Measurements from ENCODE around the gene TBC1D3B.
A peak's percentile ranks its signal among the peaks of the same experiment; 100 is the strongest.
"Not testable (repeated sequence)": the region's sequence is repeated elsewhere in the genome, so short reads cannot be mapped to it uniquely, and the experiment has no call there.

The TBC1D3B gene

DNA sequence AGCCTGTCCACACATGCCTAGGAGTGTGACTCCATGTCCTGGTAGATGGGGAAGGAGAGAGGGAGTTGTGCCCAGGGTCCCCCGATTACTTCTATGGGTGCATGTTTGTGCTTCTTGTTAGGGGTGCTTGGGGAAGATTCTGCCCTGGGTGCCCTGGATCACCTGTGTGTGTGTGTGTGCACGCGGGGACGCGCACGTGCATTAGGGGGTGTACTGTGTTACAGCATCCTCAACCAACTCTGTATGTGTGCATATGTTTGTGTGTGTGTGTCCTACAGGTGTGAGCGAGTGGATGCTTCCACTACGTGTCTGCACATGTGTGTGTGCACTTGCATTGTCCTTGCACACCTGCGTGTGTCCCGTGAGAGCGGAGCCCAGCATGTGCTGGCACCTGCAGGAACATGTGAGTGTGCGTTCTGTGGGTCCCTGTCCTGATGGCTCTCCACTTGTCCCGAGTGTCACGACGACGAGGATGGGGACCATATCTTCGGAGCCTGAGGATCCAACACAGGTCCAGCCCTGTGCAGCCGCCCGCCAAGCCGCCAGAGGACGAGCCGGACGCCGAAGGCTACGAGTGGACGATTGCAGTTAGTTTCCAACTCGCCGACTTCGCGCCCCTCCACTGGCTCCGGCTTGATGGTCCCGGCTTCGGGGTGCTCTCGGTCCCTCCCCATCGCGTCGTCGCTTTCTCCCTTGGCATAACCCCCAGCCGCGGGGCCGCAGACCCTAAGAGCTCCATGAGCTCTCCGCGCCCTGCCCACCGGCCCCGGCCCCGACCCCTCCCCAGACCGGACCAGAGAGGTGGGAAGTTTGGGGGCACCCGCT is 6.0 kb upstream of the TBC1D3B start:
- DNase-seq (ENCODE audit: low read depth): peak; percentile 9

DNA sequence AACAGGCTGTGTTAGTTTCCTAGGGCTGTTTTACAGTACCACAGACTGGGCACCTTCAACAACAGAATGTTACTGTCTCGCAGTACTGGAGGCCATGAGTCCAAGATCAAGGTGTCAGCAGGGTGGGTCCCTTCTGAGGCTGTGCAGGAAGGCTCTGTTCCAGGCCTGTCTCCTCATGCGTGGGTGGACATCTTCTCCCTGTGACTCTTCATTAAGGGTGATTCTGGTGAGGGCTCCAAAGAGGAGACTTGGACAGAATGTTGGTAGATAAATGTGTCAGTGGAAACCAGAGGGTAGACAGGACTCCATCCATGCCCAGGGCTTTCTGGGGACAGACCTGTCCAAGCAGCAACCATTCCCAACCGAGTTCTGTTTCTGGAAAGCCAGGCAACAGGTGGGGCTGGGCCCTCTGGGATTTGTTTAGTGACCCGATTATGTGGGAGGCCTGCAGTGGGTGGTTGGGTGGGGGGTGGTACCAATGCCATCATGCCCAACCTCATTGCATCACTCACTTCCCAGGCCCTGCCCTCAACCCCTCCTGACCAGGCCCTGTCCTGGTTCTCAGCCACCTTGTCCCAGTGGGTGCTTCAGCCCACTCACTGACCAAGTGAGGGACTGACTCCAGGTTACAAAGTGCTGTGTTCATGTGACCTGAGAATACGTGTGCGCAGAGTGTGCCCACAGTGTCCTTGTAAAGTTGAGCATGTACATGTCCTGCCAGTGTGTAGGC is 5.2 kb upstream of the TBC1D3B start:
- not testable (repeated sequence) for DNase-seq (ENCODE audit: low read depth); H3K4me3 ChIP-seq (replicated peaks; ENCODE audit: low read depth, low read length)

More for the DNA sequence above, 6.0 kb upstream of the TBC1D3B start:
- H3K4me3 ChIP-seq (replicated peaks; ENCODE audit: low read depth, low read length): peak overlapping the region; percentile 54
- no peak for TF ChIP-seq CTCF (IDR thresholded peaks at IDR 0.05; ENCODE audit: low read length, missing control alignments)

DNA sequence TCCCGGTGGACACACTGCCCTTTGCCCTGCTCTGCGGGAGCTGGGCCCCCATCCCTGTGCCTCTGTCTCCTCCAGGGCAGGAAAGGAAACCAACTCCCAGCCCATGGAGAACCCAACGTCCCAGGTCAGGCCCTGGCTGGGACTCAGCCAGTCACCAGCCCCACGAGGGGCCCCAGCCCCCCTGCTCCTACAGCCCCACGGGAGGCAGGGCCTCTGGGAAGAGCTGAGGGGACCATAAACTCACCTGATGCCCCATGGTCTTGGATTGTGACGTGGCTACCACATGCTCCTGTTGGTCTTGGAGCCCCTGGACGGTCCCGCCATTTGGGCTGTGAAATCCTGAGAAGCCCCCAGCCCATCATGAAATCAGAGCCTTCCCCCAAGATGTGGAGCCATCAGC is 7.6 kb downstream of the TBC1D3B start:
- DNase-seq (ENCODE audit: low read depth); H3K4me3 ChIP-seq (replicated peaks; ENCODE audit: low read depth, low read length): not testable (repeated sequence)

DNA sequence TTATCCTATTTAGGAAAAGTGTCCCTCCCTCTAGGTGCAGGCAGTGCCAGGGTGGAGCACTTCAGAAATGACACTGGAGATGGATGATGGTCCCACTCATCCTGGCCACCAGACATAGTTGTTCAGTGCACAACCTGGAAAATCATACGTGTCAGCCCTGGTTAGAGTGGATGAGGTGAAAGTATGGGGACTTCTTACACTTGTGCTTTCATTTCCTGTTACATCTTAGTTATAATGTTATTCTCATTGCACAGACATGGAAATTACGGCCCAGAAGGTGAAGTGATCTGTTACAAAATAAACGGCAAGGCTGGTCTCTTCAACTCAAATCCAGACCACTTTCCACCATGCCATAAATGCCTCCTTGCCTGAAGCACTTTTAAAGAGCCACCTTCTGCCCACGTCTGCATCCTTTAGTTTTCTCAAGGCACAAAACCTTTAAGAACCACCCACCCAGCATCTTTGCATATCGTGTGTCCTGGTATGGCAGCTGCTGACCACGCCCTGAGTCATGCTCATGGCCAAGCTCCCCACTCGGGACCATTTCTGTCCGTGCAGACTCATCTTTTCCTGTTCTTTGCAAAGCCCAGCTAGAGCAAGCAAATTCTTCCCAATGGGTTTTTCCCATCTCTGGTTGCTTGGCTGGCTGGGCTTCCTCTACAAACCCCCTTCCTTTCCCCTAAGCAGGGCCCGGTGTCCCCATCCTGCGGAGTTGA is 22.4 kb downstream of the TBC1D3B start:
- no peak for TF ChIP-seq CTCF (IDR thresholded peaks at IDR 0.05; ENCODE audit: low read length, missing control alignments)
- DNase-seq (ENCODE audit: low read depth): no peak
- no peak overlapping the region for H3K4me3 ChIP-seq (replicated peaks; ENCODE audit: low read depth, low read length)

DNA sequence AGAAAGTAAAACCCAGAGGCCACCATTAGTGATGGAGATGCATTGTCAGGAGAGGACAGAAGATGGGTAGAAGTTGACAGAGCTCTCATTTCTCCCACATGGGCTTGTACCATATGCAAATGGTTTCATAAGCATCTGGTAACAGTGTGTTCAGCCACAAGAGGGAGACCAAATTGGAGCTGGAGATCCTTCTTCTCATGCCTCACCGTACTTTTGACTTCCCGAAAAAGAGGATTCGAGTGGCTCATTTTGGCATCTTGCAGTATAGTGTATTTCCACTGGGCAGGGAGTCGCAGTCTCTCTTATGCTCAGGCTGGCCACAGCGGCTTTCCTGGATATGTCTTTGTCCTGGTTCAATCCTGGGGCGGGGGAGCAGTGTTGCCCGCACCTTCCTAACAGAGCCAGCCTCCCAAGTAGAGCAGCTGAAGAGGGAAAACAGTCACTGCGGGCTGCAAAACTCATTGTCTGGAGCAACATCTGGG is 23.8 kb downstream of the TBC1D3B start:
- DNase-seq (ENCODE audit: low read depth): peak; percentile 28

DNA sequence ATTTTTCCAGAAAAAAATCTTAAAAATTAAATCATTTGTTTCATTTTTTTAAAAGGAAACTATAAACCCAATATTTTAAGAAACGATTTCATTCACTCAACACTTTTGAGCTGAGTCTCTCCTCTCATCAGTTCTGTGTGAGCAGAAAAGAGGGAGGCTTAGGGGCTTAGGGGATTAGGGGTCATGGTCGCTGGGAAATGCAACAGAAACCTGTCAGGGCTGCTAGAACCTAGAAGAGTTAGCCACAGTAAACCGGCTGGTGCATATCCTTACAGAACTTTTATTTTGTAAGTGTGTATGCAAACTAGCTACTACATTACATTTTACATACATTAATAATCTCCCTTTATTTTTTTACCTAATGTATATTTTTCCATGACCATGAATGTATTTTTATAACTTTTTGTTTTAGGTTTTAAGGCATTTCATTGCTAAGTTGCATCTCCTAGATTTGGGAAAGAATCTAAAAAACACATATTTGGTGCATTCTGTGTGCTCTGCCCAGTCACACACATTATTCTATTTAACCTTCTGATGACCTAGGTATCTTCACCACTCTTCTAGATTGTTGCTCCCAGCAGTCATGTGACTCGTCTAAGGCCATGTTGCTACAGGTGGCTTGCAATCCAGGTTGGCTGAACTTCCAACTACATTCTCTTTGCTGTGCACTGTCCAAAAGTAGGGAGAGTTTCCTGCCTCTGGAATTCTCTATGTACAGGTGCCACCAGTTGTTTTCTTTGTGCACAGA is 24.4 kb downstream of the TBC1D3B start:
- H3K4me3 ChIP-seq (replicated peaks; ENCODE audit: low read depth, low read length): no peak overlapping the region
- no peak for TF ChIP-seq CTCF (IDR thresholded peaks at IDR 0.05; ENCODE audit: low read length, missing control alignments)
- DNase-seq (ENCODE audit: low read depth): no peak

More for the DNA sequence above, 23.8 kb downstream of the TBC1D3B start:
- H3K4me3 ChIP-seq (replicated peaks; ENCODE audit: low read depth, low read length): no peak overlapping the region
- peak; percentile 1 for TF ChIP-seq CTCF (IDR thresholded peaks at IDR 0.05; ENCODE audit: low read length, missing control alignments)

- DNase-seq (ENCODE audit: low read depth): peak; percentile 74
- no peak for TF ChIP-seq CTCF (IDR thresholded peaks at IDR 0.05; ENCODE audit: low read length, missing control alignments)
- H3K4me3 ChIP-seq (replicated peaks; ENCODE audit: low read depth, low read length): no peak overlapping the region
These were observed 27.1 kb downstream of the TBC1D3B start for GRCh38 chr17:36149296-36149820.

Data from fibroblast of pulmonary artery (primary cell).